RPMI8226 (cell line): ENCODE results near the gene SKAP2.

Experiments
- DNase-seq: peaks from one replicate; pipeline ENCODE4 v3.0.0-alpha.2; 2015

SKAP2 gene

GRCh38 chr7:26629696-26630095 lies 234.7 kb downstream of the SKAP2 start:
- DNase-seq: no peak

DNA sequence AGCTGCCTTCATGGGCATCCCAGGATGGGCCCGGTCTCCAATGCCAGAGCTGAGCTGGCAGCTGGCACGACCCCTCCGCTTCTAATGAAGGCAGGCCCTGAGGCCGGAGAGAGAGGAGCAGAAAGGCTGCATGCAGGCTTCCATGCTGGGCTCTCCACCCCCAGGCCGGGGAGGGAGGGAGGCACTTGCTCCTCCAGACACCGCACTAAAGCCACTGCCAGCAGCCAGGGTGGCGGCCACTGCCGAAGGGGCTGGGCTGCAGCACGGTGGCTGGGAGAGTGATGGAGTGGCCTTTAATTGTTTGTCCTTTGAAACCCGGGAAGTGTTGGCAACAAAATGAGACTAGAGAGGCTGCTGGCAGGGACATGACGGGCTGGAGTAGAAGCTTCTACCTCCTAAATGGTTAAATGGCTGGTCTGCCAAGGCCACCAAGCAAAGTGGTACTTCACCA lies 236.5 kb downstream of the SKAP2 start:
- no peak for DNase-seq

DNA sequence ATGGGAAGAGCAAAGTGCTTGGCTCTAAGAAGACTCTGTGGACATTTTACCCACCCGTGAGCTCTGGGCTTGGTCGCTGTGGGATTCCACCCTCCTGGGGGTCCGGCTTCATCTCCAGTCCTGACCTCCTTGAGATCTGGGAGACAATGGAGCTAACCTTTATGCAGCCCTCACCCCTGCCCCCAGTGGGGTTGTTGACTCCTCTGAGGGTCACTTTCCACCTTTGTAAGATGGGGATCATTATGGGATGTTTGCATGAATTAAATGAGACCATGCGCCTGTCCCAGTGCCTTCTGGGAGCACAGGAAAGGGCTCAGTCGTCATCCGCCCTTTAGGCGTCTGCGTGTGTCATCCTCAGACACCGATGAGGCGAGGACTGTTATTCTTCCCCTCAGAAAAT lies 237.2 kb downstream of the SKAP2 start:
- no peak for DNase-seq

GRCh38 chr7:26626687-26627086 lies 237.7 kb downstream of the SKAP2 start:
- DNase-seq: no peak

DNA sequence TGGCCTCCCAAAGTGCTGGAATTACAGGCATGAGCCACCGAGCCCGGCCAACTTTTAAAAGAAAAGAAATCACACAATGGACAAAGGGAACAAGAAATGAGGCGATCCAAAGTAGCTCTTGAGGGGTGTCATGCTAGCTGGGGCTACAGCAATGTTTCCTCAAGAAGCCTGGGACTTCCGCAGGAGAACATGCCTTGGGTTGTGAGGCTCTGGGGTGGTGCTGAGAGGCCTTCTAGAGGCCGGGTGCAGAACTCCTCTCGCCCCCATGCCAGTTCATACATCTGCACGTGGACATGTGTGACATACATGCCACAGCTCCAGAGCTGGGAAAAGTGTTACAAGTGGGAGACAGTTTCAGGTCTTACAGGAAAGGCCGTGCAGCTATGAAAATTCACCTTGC lies 238.2 kb downstream of the SKAP2 start:
- DNase-seq: no peak

GRCh38 chr7:26625286-26625685 lies 239.1 kb downstream of the SKAP2 start:
- no peak for DNase-seq

- DNase-seq: no peak
Measured at GRCh38 chr7:26624839-26625238, 239.6 kb downstream of the SKAP2 start.

GRCh38 chr7:26624431-26624830 lies 240.0 kb downstream of the SKAP2 start:
- no peak for DNase-seq

- DNase-seq: peak; percentile 58
Measured at GRCh38 chr7:26620352-26620751, 244.0 kb downstream of the SKAP2 start.

DNA sequence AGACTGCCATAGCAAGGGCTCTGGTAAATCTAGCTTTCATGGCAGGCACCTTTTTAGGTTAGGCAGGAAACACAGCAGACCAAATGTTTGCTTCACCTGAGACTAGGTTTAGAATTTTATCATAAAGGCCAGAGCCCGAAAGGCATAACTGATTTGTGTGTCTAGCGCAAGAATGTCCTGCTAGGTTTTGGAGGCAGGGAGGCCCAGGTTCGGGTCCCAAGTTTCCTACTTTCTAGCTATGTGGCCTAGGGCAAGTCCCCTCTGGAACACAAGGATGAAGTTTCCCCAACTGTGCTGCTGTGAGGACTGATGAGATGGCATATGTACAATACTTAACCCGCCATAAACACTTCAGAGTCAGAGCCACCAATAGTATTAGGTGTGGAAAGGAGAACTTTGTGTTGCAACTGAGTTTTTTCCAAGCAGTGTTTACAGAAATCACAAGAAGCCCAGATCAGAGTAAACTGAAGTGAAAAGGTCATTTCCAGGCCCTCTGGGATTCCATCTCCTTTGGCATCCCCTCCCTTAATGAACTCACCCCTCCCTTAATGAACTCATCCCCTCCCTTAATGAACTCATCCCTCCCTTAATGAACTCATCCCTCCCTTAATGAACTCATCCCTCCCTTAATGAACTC lies 244.9 kb downstream of the SKAP2 start:
- DNase-seq: no peak

DNA sequence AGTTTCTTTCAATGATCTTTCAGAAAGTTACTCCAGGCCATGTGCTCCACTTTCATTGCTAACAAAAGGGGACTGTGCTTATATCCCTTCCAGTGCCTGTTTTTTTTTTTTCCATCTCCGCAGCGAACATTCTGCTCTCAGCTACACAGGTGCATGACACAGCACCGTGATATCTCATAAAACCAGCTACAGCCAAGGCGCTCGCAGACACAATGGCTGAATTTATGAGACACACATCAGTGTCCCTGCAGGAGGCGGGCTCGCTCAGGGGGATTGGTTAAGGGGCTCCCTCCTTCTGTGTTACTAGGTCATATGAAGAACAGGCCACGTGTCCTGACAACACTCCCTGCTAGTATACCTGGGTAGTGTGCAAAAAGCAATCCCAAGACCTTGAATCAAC lies 245.5 kb downstream of the SKAP2 start:
- DNase-seq: no peak

- DNase-seq: no peak
Measured at GRCh38 chr7:26618449-26618848, 245.9 kb downstream of the SKAP2 start.
